B cell (primary cell): Measurements from ENCODE around the gene ROBO2.

Source experiments
- EZH2 ChIP-seq: IDR thresholded peaks from 2 replicates; pipeline ENCODE4 v1.6.1; 2012; ENCODE audit warnings: borderline replicate concordance, low read depth, mild to moderate bottlenecking, moderate library complexity, low read length; ENCODE audit not compliant: insufficient read depth, poor library complexity, severe bottlenecking
- TF ChIP-seq, protein P1 (sequence below): fragments of 200-600 bp; IDR thresholded peaks from one replicate; pipeline ENCODE4 v1.8.0; 2022; ENCODE audit warnings: antibody characterized with exemption, mild to moderate bottlenecking

DNA sequence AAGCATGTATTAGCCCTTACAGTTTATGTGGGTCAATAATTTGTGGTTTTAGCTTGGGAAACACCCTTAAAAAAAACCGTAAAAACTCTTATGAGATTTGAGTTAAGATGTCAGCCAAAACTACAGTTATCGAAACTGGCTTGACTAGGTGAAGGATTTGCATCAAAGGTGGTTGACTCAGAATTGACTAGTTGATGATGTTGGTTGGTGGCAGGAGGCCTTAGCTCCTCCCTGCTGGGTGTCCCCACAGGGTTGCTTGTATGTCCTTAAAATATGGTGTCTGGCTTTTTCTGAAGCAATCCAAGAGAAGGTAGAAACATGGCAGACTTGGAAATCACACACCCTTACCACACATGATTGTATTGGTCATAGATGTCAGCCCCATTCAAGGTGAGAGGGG lies 305.1 kb downstream of the ROBO2 start:
- TF ChIP-seq, protein P1, sequence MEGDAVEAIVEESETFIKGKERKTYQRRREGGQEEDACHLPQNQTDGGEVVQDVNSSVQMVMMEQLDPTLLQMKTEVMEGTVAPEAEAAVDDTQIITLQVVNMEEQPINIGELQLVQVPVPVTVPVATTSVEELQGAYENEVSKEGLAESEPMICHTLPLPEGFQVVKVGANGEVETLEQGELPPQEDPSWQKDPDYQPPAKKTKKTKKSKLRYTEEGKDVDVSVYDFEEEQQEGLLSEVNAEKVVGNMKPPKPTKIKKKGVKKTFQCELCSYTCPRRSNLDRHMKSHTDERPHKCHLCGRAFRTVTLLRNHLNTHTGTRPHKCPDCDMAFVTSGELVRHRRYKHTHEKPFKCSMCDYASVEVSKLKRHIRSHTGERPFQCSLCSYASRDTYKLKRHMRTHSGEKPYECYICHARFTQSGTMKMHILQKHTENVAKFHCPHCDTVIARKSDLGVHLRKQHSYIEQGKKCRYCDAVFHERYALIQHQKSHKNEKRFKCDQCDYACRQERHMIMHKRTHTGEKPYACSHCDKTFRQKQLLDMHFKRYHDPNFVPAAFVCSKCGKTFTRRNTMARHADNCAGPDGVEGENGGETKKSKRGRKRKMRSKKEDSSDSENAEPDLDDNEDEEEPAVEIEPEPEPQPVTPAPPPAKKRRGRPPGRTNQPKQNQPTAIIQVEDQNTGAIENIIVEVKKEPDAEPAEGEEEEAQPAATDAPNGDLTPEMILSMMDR: no peak
- no peak for TF ChIP-seq EZH2
